Coronary artery (tissue), 2 donors: ENCODE measurements around the gene LATS2.
A peak's percentile ranks its signal among the peaks of the same experiment; 100 is the strongest.

Experiments
- DNase-seq: peaks from one replicate; pipeline ENCODE4 v3.0.0-alpha.2; 2017; ENCODE audit warnings: low spot score
- H3K27ac ChIP-seq, 2 donors: fragments of 200-600 bp; sonication (generic); one replicate each; pipeline ENCODE4 v1.5.1; 2016 to 2019
- H3K4me3 ChIP-seq: fragments of 200-600 bp; sonication (generic); 2 replicates; pipeline ENCODE4 v1.5.1; 2016; ENCODE audit warnings: mild to moderate bottlenecking, moderate library complexity
- CTCF ChIP-seq: fragments of 200-600 bp; sonication (generic); IDR thresholded peaks from one replicate; pipeline ENCODE4 v1.5.1; 2019; ENCODE audit warnings: antibody characterized with exemption

LATS2 gene

DNA sequence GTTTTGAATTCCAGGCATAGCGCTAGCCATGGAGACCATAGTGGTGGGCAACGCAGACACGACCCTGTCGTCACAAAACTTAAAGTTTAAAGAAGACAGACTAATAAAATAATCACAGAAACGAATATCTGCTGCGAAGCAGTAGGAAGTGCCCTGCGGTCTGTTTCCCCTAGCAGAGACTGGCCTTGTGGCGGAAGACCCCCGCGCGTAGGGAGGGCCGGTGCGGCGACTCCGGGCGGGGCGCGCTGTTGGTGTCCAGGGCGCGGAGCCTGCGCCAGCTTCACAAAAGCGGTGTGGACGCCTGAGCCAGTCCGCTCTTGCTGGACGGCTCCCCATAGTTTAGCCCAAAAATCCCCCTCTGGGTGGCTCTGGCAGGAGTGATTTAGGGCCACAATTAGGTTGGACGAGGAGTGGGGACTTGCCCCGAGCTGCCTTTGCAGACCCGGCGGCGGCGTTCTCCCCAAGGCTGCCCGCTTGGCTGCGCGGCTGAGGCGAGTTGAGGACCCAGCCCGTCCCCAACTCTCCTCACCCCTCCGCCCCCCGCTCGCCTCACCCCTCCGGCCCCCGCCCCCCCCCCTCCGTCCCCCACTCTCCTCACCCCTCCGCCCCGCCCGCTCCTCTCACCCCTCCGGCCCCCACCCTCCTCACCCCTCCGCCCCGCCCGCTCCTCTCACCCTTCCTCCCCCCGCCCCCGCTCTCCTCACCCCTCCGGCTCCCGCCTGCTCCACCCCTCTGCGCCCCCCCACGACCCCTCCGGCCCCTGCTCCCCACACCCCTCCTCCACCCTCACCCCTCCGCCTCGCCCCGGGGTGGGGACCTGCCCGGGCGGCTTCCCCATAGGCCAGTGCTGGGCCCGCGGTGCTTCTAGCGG, 14.2 kb upstream of the LATS2 start:
- H3K27ac ChIP-seq: peak overlapping the region; percentile 33 to 89
- no peak for TF ChIP-seq CTCF
- DNase-seq: no peak
- H3K4me3 ChIP-seq: peak overlapping the region; percentile 87

DNA sequence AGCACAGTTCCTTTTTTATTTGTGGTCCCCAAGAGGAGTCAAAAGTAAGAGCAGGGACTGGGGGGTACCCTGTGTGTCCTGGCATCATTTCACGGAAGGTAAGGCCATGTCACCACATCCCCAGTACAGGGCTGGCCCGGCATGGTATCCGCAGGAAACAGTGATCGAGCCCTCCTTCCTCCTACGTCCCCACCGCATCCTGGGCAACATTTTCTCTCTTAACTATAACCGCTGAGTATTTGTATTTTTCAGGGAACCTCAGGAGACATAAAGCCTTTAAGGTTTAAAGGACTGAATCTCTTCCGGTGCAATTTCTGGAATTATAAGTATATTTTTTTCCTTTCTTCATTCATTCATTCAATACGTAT, 13.6 kb upstream of the LATS2 start:
- H3K27ac ChIP-seq: peak overlapping the region; percentile 33 to 89
- peak overlapping the region; percentile 87 for H3K4me3 ChIP-seq
- TF ChIP-seq CTCF: no peak
- DNase-seq: no peak

- Histone ChIP-seq H3K4me3 (peak overlapping the region; percentile 87), H3K27ac (peak overlapping the region in 1 of 2 donors; percentile 89)
- TF ChIP-seq CTCF: no peak
- no peak for DNase-seq
Measured at GRCh38 chr13:21074546-21074945, 13.2 kb upstream of the LATS2 start.

- no peak for TF ChIP-seq CTCF
- Histone ChIP-seq H3K27ac (no peak overlapping the region), H3K4me3 (no peak overlapping the region)
- DNase-seq: no peak
Measured at GRCh38 chr13:21071924-21072323, 10.5 kb upstream of the LATS2 start.

GRCh38 chr13:21071015-21071414, 9.6 kb upstream of the LATS2 start:
- H3K4me3 ChIP-seq: no peak overlapping the region
- DNase-seq: no peak
- no peak for TF ChIP-seq CTCF
- no peak overlapping the region for H3K27ac ChIP-seq

- no peak for TF ChIP-seq CTCF
- H3K4me3 ChIP-seq: no peak overlapping the region
- peak overlapping the region in 1 of 2 donors; percentile 55 for H3K27ac ChIP-seq
- DNase-seq: no peak
Measured at GRCh38 chr13:21069561-21070004, 8.2 kb upstream of the LATS2 start.

DNA sequence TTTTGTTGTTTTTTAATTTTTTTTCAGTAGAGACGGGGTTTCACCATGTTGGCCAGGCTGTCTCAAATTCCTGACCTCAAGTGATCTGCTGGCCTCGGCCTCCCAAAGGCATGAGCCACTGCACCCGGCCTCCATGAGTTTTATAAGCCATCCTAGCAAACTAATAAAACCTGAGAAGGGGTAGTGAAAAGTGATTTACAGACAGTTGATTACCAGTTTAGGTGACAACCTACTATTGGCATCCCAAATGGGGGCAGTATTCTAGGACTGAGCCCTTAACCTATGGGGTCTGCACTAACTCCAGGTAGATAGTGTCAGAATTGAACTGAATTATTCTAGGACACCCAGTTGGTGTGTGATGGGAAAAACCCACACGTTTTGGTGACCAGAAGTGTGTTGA, 6.5 kb upstream of the LATS2 start:
- Histone ChIP-seq H3K4me3 (no peak overlapping the region), H3K27ac (no peak overlapping the region)
- no peak for DNase-seq
- no peak for TF ChIP-seq CTCF
